ENCODE results near the gene GALNTL6. TPM values are rescaled to one million over a fixed set of nuclear protein-coding genes. Genes with fewer than 3 reads are reported as not detected.
"Not testable (repeated sequence)": the region's sequence is repeated elsewhere in the genome, so short reads cannot be mapped to it uniquely, and the experiment has no call there.

GALNTL6 gene
- total and polyA plus RNA-seq, 8 donors, result 0.15 to 0.87 (median 0.58) TPM; not detected in 3

- DNase-seq, result no peak
- H3K4me1 ChIP-seq, result peaks cover 0 to 4% (median 0%) of the 10 kb centered on the region in 4 donors
- TF ChIP-seq CTCF (IDR thresholded peaks at IDR 0.05) (no peak), POLR2AphosphoS5 (IDR thresholded peaks at IDR 0.05) (peak in 1 of 3 donors; percentile 30)
- no peaks in the 10 kb centered on the region for H3K27me3 ChIP-seq
- WGBS, 5 donors, result 75 to 83% (median 78%) methylated on average over 4 of the region's 4 CpGs
- H3K27ac ChIP-seq, result no peak overlapping the region
- no peak overlapping the region for H3K4me3 ChIP-seq
- no peaks in the 10 kb centered on the region for H3K36me3 ChIP-seq
- peaks cover 0 to 24% (median 13%) of the 10 kb centered on the region in 4 donors for H3K9me3 ChIP-seq
- intact Hi-C loops (cut with DNase I; ENCODE audit: low total_unique reads), result no loop called here
These were observed 1086.7 kb downstream of the GALNTL6 start for GRCh38 chr4:172899861-172900260.

DNA sequence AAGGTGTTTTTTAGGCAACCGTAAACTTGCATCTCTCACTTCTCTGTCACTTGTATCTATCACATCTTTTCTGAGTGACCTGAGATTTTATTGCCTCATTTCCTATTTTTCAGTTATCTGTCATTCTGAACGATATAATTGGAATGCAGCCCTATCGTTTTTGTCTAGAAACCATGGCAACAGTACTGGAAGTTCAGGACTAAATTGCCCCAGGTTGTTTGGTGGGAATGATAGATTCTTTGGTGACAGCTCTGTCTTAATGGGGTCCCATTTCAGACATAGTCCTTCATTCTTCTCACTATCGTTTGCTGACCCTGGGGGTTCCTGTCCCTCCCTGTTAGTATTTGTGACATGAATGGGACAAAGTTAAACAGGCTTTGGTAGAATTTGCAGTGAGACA is 1087.7 kb downstream of the GALNTL6 start:
- TF ChIP-seq EP300 (IDR thresholded peaks at IDR 0.05) (no peak), POLR2AphosphoS5 (IDR thresholded peaks at IDR 0.05) (no peak), POLR2A (IDR thresholded peaks at IDR 0.05) (no peak), CTCF (IDR thresholded peaks at IDR 0.05) (no peak)
- peaks cover 0 to 15% (median 10%) of the 10 kb centered on the region in 4 donors for H3K9me3 ChIP-seq
- WGBS, 5 donors, result 45 to 53% (median 50%) methylated on average over 4 of the region's 4 CpGs
- no peak overlapping the region for H3K4me3 ChIP-seq
- H3K4me1 ChIP-seq, result peaks cover 0 to 4% (median 0%) of the 10 kb centered on the region in 4 donors
- intact Hi-C loops (cut with DNase I; ENCODE audit: low total_unique reads), result no loop called here
- DNase-seq, result no peak
- H3K36me3 ChIP-seq, result no peaks in the 10 kb centered on the region
- H3K27me3 ChIP-seq, result no peaks in the 10 kb centered on the region
- H3K27ac ChIP-seq, result no peak overlapping the region

GRCh38 chr4:172912468-172912867 is 1099.3 kb downstream of the GALNTL6 start:
- H3K4me3 ChIP-seq; DNase-seq; H3K4me1 ChIP-seq; H3K27me3 ChIP-seq; H3K27ac ChIP-seq; H3K36me3 ChIP-seq; intact Hi-C loops (cut with DNase I; ENCODE audit: low total_unique reads): not testable (repeated sequence)
- WGBS, 5 donors, result 81 to 100% (median 86%) methylated on average over 1 to 8 of the region's 8 CpGs
- peaks cover 0 to 12% (median 3%) of the 10 kb centered on the region in 4 donors for H3K9me3 ChIP-seq

DNA sequence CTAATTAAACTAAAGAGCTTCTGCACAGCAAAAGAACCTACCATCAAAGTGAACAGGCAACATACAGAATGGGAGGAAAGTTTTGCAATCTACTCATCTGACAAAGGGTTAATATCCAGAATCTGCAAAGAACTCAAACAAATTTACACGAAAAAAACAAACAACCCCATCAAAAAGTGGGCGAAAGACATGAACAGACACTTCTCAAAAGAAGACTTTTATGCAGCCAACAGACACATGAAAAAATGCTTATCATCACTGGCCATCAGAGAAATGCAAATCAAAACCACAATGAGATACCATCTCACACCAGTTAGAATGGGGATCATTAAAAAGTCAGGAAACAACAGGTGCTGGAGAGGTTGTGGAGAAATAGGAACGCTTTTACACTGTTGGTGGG is 1104.2 kb downstream of the GALNTL6 start:
- H3K27ac ChIP-seq; DNase-seq; H3K4me3 ChIP-seq; H3K27me3 ChIP-seq; H3K36me3 ChIP-seq; intact Hi-C loops (cut with DNase I; ENCODE audit: low total_unique reads); H3K4me1 ChIP-seq: not testable (repeated sequence)
- H3K9me3 ChIP-seq, result peaks cover 0 to 11% (median 1%) of the 10 kb centered on the region in 4 donors
- WGBS, 5 donors, result 83 to 94% (median 84%) methylated on average over 3 of the region's 3 CpGs

DNA sequence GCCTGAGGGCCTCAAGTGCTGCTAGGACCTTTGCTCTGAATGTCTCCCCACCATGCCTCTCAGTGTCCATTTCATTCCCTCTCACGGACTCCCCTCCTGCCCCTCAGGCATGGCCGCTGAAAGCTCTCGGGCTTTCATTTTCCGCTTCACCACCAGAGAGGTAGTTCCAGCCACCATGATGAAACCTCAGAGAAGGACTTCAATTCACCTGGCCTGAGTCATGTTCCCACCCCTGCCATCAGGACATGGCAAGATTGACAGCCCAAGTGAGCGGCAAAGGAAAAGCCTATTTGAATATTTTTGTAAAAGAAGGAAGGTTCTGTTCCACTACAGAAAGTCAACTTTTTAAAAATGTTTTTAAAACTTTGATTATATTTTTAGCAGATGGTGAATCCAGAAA is 1106.1 kb downstream of the GALNTL6 start:
- no peak for DNase-seq
- Histone ChIP-seq H3K27me3 (no peaks in the 10 kb centered on the region), H3K27ac (no peak overlapping the region), H3K4me3 (no peak overlapping the region), H3K4me1 (no peaks in the 10 kb centered on the region), H3K36me3 (no peaks in the 10 kb centered on the region), H3K9me3 (peaks cover 0 to 8% (median 0%) of the 10 kb centered on the region in 4 donors)
- WGBS, 5 donors, result 91 to 99% (median 97%) methylated on average over 5 of the region's 5 CpGs
- intact Hi-C loops (cut with DNase I; ENCODE audit: low total_unique reads), result no loop called here
- no peak for TF ChIP-seq EP300 (IDR thresholded peaks at IDR 0.05)
- TF ChIP-seq POLR2AphosphoS5 (IDR thresholded peaks at IDR 0.05), result no peak
- no peak for TF ChIP-seq CTCF (IDR thresholded peaks at IDR 0.05)
- no peak for TF ChIP-seq POLR2A (IDR thresholded peaks at IDR 0.05)

Data from stomach (tissue), 9 donors.